Measurements from ENCODE around the gene PEX16. TPM values are rescaled to one million over a fixed set of nuclear protein-coding genes. Genes with fewer than 3 reads are reported as not detected.

Gene PEX16
- total and polyA plus RNA-seq, 2 of the 13 experiments (the other 11 are each of a cell fraction or from before 2014, with no cell fraction given) = 12.5 to 21.8 TPM

DNA sequence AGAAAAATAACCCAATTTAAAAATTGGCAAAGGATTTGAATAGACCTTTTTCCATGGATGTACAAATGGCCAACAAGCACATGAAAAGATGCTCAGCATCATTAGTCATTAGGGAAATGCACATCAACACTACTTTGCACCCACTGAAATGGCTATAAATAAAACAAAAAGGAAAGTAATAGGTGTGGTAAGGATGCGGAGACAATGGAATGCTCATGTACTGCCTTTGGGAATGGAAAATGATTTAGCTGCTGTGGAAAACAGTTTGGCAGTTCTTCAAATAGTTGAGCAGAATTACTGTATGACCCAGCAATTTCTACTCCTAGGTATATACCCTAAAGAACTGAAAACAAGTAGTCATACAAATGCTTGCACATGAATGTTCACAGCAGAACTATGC, 42.2 kb upstream of the PEX16 start:
- peaks cover 7% of the 10 kb centered on the region; the same call in 1 of the 2 replicates for H3K9me3 ChIP-seq (ENCODE audit: low read length)
- no peak for DNase-seq (ENCODE audit: low spot score)
- no peaks in the 10 kb centered on the region for H3K4me1 ChIP-seq (ENCODE audit: insufficient read depth, low read length)
- intact Hi-C loops (cut with micrococcal nuclease; ENCODE audit: unreplicated experiment) (no loop called here), in situ Hi-C loops (cut with HindIII; ENCODE audit: extremely low pct_ligation_motif_present, low pct_unique_long_range_greater_than_20kb) (no loop called here)
- H3K36me3 ChIP-seq (replicated peaks in 1 of 2; ENCODE audit: control insufficient read depth in 1 of 2, insufficient read depth in 2 of 2, low read length in 2 of 2) = peaks cover 0 to 3% of the 10 kb centered on the region in 2 experiments; a peak in 3 of 5 replicates
- ChIA-PET POLR2A (no interaction called here), CTCF (ENCODE audit: low intra/inter-chr PET ratio, low total read pairs) (no interaction called here)
- FAIRE-seq = no peak
- H3K79me2 ChIP-seq (ENCODE audit: insufficient read depth, low read length) = no peaks in the 10 kb centered on the region
- no peak overlapping the region for H3K27ac ChIP-seq (ENCODE audit: extremely low read length, insufficient read depth, low read length)
- no peak overlapping the region for H3K9ac ChIP-seq (ENCODE audit: insufficient read depth, low read depth, low read length)
- no TSS peak for BruUV-seq (replicated peaks)
- no peak overlapping the region for H3K4me2 ChIP-seq (ENCODE audit: low read depth, low read length)
- H2AFZ ChIP-seq (ENCODE audit: low read length) = no peak overlapping the region
- H3K4me3 ChIP-seq (replicated peaks in 1 of 3; ENCODE audit: insufficient read depth in 1 of 3, low read depth in 2 of 3, low read length in 3 of 3) = no peak overlapping the region
- 100% methylated on average over 1 of the region's 1 CpG for WGBS (ENCODE audit: low lambda C conversion rate)
- H3K27me3 ChIP-seq (ENCODE audit: control insufficient read depth in 1 of 2, insufficient read depth in 2 of 2, low read length in 2 of 2) = no peaks in the 10 kb centered on the region
- H4K20me1 ChIP-seq (ENCODE audit: insufficient read depth, low read length) = no peaks in the 10 kb centered on the region; the same call in 1 of the 2 replicates
- ATAC-seq = no peak
- TF ChIP-seq ZNF841 (CRISPR knock-in tag; IDR thresholded peaks at IDR 0.05; ENCODE audit: borderline replicate concordance) (no peak), ZFX (CRISPR knock-in tag; IDR thresholded peaks at IDR 0.05; ENCODE audit: low read depth) (no peak), SMAD9 (CRISPR knock-in tag; IDR thresholded peaks at IDR 0.05) (no peak), MLLT10 (CRISPR knock-in tag; IDR thresholded peaks at IDR 0.05) (no peak), ZNF589 (CRISPR knock-in tag; conservative IDR thresholded peaks at IDR 0.05) (no peak), NFYC (CRISPR knock-in tag; IDR thresholded peaks at IDR 0.05) (no peak), HOXA5 (CRISPR knock-in tag; IDR thresholded peaks at IDR 0.05) (no peak), ZNF652 (CRISPR knock-in tag; IDR thresholded peaks at IDR 0.05; ENCODE audit: borderline replicate concordance, low read depth) (no peak), FOXO1 (CRISPR knock-in tag; IDR thresholded peaks at IDR 0.05) (no peak), ZNF615 (CRISPR knock-in tag; IDR thresholded peaks at IDR 0.05; ENCODE audit: borderline replicate concordance) (no peak)
- TF ChIP-seq, protein P1, sequence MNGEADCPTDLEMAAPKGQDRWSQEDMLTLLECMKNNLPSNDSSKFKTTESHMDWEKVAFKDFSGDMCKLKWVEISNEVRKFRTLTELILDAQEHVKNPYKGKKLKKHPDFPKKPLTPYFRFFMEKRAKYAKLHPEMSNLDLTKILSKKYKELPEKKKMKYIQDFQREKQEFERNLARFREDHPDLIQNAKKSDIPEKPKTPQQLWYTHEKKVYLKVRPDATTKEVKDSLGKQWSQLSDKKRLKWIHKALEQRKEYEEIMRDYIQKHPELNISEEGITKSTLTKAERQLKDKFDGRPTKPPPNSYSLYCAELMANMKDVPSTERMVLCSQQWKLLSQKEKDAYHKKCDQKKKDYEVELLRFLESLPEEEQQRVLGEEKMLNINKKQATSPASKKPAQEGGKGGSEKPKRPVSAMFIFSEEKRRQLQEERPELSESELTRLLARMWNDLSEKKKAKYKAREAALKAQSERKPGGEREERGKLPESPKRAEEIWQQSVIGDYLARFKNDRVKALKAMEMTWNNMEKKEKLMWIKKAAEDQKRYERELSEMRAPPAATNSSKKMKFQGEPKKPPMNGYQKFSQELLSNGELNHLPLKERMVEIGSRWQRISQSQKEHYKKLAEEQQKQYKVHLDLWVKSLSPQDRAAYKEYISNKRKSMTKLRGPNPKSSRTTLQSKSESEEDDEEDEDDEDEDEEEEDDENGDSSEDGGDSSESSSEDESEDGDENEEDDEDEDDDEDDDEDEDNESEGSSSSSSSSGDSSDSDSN (CRISPR knock-in tag; IDR thresholded peaks at IDR 0.05) = no peak
- TF ChIP-seq, protein P2, sequence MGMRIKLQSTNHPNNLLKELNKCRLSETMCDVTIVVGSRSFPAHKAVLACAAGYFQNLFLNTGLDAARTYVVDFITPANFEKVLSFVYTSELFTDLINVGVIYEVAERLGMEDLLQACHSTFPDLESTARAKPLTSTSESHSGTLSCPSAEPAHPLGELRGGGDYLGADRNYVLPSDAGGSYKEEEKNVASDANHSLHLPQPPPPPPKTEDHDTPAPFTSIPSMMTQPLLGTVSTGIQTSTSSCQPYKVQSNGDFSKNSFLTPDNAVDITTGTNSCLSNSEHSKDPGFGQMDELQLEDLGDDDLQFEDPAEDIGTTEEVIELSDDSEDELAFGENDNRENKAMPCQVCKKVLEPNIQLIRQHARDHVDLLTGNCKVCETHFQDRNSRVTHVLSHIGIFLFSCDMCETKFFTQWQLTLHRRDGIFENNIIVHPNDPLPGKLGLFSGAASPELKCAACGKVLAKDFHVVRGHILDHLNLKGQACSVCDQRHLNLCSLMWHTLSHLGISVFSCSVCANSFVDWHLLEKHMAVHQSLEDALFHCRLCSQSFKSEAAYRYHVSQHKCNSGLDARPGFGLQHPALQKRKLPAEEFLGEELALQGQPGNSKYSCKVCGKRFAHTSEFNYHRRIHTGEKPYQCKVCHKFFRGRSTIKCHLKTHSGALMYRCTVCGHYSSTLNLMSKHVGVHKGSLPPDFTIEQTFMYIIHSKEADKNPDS (CRISPR knock-in tag; IDR thresholded peaks at IDR 0.05) = no peak
- TF ChIP-seq, protein P3, sequence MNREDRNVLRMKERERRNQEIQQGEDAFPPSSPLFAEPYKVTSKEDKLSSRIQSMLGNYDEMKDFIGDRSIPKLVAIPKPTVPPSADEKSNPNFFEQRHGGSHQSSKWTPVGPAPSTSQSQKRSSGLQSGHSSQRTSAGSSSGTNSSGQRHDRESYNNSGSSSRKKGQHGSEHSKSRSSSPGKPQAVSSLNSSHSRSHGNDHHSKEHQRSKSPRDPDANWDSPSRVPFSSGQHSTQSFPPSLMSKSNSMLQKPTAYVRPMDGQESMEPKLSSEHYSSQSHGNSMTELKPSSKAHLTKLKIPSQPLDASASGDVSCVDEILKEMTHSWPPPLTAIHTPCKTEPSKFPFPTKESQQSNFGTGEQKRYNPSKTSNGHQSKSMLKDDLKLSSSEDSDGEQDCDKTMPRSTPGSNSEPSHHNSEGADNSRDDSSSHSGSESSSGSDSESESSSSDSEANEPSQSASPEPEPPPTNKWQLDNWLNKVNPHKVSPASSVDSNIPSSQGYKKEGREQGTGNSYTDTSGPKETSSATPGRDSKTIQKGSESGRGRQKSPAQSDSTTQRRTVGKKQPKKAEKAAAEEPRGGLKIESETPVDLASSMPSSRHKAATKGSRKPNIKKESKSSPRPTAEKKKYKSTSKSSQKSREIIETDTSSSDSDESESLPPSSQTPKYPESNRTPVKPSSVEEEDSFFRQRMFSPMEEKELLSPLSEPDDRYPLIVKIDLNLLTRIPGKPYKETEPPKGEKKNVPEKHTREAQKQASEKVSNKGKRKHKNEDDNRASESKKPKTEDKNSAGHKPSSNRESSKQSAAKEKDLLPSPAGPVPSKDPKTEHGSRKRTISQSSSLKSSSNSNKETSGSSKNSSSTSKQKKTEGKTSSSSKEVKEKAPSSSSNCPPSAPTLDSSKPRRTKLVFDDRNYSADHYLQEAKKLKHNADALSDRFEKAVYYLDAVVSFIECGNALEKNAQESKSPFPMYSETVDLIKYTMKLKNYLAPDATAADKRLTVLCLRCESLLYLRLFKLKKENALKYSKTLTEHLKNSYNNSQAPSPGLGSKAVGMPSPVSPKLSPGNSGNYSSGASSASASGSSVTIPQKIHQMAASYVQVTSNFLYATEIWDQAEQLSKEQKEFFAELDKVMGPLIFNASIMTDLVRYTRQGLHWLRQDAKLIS (CRISPR knock-in tag; IDR thresholded peaks at IDR 0.05) = no peak
